Fibroblast of skin of abdomen (primary cell): ENCODE data around the gene CYB561.

Experiments used
- DNase-seq: peaks from one replicate; pipeline ENCODE4 v3.0.0-alpha.2; 2013

CYB561 gene

DNA sequence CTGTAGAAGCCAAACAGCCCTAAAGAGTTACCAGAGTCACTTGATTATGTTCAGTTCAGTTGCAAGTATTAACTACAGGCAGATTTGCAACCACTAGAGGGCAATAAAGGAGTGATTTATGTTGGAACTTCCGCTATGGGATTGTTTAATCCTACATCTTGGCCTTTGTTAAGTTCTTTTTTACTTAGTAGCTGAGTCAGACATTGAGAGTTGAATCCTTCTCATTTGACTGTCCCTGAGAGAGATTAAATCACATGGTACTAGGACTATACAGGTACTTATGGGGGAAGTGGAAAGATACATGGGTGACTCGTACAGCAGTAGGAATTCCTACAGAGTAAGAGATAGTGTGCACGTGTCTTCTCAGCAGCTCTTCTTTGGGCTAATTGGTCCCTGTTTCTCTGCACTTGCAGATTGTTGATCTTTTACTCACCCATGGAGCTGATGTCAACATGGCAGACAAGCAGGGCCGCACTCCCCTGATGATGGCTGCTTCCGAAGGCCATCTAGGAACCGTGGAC lies 40.3 kb downstream of the CYB561 start:
- peak; percentile 85 for DNase-seq

DNA sequence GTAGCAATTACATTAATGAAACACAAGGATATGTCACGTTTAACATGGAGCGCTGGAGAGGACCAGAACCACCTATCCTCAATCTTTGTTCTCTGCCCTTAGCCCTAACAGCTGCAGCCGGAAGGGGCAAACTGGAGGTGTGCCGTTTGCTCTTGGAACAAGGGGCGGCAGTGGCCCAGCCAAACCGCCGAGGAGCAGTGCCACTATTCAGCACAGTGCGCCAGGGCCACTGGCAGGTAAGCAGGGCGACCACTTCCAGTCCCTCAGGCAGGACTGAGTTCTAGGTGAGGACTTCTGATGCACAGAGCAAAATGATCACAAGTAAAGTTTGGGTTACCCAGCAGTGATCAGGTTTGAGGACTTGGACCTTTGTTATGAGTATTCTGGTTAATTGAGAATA lies 41.1 kb downstream of the CYB561 start:
- no peak for DNase-seq

DNA sequence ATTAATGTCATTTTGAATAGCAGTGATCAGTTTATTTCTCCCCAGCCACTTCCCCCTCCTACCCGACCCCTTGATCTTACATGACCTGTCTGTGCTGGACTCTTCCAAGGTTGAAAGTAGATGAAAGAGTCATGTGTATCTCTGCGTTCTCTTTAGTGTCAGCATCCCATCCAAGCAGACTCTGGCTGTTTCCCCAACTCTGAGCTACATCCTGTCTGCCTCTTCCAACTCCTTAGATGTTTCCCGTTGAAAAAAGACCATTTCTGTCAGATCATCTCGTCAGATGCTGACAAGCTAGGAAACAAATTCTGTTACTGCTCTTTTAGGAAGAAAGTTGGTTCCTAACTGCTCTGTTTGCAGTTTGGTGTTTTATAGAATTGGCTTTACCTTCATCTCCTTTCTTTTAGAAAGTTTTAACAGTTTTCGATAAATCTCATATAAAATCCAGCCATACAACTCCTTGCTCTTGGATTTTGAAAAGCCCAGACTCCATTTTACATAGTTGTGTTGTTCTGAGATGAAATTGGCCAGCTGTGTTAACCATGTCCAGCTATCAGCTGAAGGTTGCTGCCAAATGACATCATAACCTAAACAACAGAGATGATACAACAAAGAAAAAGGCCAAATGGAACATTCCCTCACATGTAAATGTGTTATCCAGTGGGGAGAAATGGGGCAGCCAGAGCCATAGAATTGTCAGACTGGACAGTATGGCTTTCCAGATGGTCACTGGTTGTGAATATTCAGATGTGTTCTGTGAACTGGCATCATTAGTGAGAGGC lies 43.5 kb downstream of the CYB561 start:
- DNase-seq, result peak; percentile 41

DNA sequence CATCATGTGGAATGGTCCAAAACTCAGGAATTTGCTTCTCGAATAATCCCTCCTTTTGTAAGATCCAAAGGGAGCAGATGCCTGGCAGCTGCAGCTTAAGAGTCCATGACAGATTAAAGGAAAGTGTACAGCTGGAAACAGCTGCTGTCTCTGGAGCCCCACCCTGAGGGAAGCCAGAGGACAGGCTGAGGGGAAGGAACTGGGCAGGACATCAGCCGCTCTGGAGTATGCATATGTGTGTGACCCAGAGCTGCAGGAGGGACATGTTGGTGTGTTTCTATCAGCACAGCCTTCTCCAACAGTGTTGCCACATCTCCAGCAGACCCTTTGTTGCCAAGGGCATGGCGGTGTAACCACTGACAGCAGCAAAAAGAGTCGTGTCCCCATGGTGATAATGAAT lies 46.2 kb downstream of the CYB561 start:
- peak; percentile 43 for DNase-seq

DNA sequence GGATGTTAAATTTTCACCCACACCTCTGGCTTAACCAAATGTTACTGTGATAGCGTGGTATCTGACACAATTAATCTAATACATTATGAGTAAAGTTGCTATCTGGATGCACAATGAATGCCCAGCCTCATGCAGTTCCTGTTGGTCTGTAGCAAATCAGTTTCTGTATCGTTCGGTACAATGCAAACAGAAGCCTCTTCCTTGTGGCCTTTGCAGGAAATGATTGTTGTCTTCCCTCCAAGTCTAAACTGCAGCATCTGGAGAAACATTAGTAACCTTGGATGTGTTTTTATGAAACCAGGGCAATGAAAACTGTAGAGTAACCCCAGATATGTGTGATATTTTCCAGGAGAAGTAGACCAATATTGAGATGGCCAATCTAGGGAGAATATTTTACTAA lies 46.8 kb downstream of the CYB561 start:
- peak; percentile 51 for DNase-seq

DNA sequence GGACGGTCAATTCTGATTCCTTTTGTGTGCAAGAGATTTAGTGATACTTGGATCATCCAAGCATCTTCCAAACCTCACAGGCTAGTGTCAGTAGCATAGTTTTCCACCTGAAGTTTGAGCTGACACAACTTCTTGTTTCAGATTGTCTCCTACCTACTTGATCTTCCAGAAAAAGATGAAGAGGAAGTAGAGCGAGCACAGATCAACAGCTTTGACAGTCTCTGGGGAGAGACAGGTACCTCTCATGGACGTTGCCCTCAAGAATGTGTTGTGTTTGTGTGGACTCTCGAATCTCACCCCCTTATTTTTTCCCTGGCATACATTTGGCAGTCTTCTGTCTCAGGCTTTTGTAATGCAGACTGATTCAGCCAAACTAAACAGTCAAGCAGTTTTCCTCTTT lies 47.4 kb downstream of the CYB561 start:
- DNase-seq, result no peak

DNA sequence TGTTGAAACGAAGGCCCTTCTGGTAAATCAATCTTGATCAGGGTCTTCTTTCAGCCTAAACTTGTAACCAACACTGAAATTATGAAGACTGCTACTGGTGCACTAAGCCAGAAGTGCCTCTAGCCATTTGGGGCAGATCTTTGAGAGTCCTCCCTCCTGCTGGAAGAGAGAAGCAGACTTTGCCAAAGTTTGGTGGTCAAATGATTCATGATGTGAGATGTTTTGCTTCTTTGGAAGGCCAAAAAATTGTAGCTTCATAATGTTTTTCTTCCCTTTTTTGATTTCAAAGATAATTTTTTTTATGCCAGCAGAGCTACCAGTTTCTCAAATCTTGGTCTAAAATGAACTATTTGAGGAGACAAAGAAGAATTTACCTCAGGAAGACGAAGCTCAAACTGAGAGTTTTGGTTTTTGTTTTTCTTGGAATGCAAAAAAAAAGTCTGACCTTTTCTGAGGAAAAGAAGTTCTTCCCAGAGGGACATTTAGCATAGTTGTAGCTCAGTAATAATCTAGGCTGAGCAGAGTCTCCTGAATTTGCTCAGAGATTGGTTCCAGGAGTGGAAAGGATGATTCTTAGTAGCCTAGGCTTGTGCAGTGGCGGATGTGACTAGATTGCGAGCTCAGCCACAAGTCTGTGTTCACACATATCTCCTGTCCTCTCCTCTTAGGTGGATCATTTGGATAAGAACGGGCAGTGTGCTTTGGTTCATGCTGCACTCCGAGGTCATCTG lies 50.9 kb downstream of the CYB561 start:
- peak; percentile 82 for DNase-seq

DNA sequence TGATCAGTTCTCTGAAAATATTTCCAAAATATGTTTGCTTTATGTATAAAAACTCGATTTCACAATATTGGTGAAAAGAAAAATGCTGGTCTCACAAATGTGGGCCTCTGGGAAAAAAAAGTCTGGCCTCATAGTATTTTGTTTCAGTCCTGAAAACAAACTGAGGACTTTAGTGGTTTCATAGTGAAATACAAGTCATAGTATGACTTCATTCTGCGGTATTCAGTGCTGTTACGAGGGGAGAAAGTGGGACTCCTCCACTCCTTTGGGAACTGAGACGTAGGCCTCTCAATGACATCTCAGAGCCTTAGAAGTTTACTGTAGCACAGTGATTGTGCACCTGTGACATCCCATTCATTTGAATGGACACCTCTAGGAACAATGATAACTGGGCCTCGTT lies 56.0 kb downstream of the CYB561 start:
- no peak for DNase-seq

DNA sequence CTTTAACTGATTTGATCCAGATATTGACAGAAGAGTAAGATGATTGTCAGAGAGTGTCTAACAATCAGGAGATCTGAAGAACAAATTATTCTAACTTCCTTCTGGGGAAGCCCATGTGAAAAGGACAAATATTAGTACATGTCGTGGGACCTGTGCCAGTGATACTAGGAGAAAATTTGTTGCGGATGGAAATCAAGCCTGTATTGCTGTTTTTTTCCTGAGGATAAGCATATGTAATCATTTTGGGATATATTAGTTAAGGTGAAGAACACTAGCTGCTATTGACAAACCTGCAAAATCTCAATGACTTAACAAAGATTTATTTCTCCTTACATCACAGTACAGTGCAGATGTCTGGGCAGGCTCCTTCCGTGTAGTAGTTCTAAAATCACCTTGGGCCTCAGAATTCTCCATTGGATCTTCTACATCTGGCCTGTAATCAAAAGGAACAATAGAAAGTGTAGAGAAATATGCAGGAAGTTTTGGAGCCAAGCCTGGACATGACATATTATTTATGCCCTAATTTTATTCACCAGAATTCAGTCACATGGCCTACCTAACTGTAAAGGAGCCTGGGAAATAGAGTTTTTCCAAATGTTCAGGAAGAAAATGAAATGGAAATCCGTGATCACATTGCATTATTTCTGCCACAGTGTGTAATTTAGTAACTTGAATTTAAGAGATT lies 58.3 kb downstream of the CYB561 start:
- no peak for DNase-seq

DNA sequence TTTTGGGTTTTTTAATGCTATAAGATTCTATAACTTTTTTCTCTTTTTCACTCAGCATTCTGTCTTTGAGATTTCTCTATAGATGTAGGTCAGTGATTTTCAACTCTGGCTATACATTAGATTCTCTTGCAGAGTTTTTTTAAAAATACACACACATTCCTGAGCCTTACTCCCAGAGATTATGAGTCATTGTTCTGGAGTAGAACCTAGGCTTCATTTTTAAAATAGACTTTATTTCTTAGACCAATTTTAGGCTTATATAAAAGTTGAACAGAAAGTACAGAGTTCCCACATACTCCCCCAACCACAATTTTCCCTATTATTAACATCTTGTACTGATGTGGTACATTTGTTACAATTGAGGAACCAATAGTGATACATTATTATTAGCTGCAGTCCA lies 63.3 kb downstream of the CYB561 start:
- DNase-seq, result peak; percentile 63
